Testis (tissue), 3 donors: ENCODE measurements around the gene PLGRKT. TPM values are rescaled to one million over a fixed set of nuclear protein-coding genes. Genes with fewer than 3 reads are reported as not detected.
A peak's percentile ranks its signal among the peaks of the same experiment; 100 is the strongest.

Experiments used
- DNase-seq: peaks from one replicate; pipeline ENCODE4 v3.0.0-alpha.2; 2019
- H3K27ac ChIP-seq, 2 donors: fragments of 200-600 bp; sonication (generic); one replicate each; pipeline ENCODE4 v1.5.1; 2019
- H3K27me3 ChIP-seq: fragments of 200-600 bp; sonication (generic); one replicate; pipeline ENCODE4 v1.5.1; 2019
- H3K36me3 ChIP-seq: fragments of 200-600 bp; sonication (generic); one replicate; pipeline ENCODE4 v1.5.1; 2017; ENCODE audit warnings: low read depth; ENCODE audit errors: missing control alignments
- H3K4me1 ChIP-seq: fragments of 200-600 bp; sonication (generic); one replicate; pipeline ENCODE4 v1.5.1; 2019
- H3K4me3 ChIP-seq, 2 donors: fragments of 200-600 bp; sonication (generic); one replicate each; pipeline ENCODE4 v1.5.1; 2017 to 2019
- H3K9me3 ChIP-seq: fragments of 200-600 bp; sonication (generic); one replicate; pipeline ENCODE4 v1.5.1; 2017
- POLR2A ChIP-seq: fragments of 450-650 bp; IDR thresholded peaks from one replicate; pipeline ENCODE4 v1.6.1; 2017; ENCODE audit warnings: antibody characterized with exemption, mild to moderate bottlenecking, moderate library complexity
- WGBS, 2 donors: methylation state at CpG; one replicate each; pipeline ENCODE4 v1.1.5; 2018; 5-methylcytosine and 5-hydroxymethylcytosine counted together
- intact Hi-C: fragments of 100-400 bp; cut with DNase I; formaldehyde crosslinking; loops from one replicate; pipeline ENCODE4 v1.15.1; 2023; ENCODE audit warnings: low total_unique reads
- polyA plus RNA-seq: library from polyadenylated mRNA; stranded (reverse); fragments of 350-450 nt; fragmentation: Illumina TruSeq; extraction: RNeasy Lipid Tissue Mini Kit (QIAGEN cat#74804); gene quantifications from one replicate; pipeline ENCODE4 v1.2.3, GENCODE V29; 2014; ENCODE audit warnings: low read depth, low replicate concordance; ENCODE audit not compliant: insufficient read depth
- total RNA-seq, 2 donors: library from RNA; depleted of rRNA; stranded (reverse); fragments of >200 nt; gene quantifications; one replicate each; pipeline ENCODE4 v1.2.3, GENCODE V29; 2016
- TF ChIP-seq, protein P1 (sequence below), 3 experiments: fragments of 450-650 bp in 2 of 3; fragments of 200-600 bp in 1 of 3; sonication (generic) in 1 of 3; IDR thresholded peaks; one replicate each; pipeline ENCODE4 v1.5.1; 2016 to 2019; ENCODE audit warnings: antibody characterized with exemption in 3 of 3, mild to moderate bottlenecking in 2 of 3, moderate library complexity in 1 of 3

PLGRKT gene
- total and polyA plus RNA-seq, 3 donors from 2014 or later, result 7.5 to 13.4 (median 9.5) TPM

DNA sequence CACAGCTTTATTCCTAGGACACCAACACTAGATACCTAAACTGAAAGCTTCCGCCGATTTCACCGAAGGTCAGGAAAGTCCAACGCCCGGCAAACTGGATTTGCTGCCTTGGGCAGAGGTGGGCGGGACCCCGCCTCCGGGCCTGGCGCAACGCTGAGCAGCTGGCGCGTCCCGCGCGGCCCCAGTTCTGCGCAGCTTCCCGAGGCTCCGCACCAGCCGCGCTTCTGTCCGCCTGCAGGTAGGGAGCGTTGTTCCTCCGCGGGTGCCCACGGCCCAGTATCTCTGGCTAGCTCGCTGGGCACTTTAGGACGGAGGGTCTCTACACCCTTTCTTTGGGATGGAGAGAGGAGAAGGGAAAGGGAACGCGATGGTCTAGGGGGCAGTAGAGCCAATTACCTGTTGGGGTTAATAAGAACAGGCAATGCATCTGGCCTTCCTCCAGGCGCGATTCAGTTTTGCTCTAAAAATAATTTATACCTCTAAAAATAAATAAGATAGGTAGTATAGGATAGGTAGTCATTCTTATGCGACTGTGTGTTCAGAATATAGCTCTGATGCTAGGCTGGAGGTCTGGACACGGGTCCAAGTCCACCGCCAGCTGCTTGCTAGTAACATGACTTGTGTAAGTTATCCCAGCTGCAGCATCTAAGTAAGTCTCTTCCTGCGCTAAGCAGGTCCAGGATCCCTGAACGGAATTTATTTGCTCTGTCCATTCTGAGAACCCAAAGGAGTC lies 12.8 kb upstream of the PLGRKT start, which contains the start of gene CD274:
Gene CD274, plus strand, starts transcription at position 184 of the 733 bp plus-strand sequence. CDS start 5,572 bp downstream, outside the sequence.
- WGBS, 2 donors, result 2 to 3% methylated on average over 29 to 36 of the region's 36 CpGs
- Histone ChIP-seq H3K27ac (peak within 1 kb of the TSS; percentile 61 to 77), H3K4me1 (no peaks in the 10 kb centered on the region), H3K27me3 (no peaks in the 10 kb centered on the region), H3K36me3 (no peaks in the 10 kb centered on the region), H3K9me3 (no peaks in the 10 kb centered on the region), H3K4me3 (peak within 1 kb of the TSS; percentile 49 to 63)
- intact Hi-C loops, result no loop called here
- TF ChIP-seq, protein P1, sequence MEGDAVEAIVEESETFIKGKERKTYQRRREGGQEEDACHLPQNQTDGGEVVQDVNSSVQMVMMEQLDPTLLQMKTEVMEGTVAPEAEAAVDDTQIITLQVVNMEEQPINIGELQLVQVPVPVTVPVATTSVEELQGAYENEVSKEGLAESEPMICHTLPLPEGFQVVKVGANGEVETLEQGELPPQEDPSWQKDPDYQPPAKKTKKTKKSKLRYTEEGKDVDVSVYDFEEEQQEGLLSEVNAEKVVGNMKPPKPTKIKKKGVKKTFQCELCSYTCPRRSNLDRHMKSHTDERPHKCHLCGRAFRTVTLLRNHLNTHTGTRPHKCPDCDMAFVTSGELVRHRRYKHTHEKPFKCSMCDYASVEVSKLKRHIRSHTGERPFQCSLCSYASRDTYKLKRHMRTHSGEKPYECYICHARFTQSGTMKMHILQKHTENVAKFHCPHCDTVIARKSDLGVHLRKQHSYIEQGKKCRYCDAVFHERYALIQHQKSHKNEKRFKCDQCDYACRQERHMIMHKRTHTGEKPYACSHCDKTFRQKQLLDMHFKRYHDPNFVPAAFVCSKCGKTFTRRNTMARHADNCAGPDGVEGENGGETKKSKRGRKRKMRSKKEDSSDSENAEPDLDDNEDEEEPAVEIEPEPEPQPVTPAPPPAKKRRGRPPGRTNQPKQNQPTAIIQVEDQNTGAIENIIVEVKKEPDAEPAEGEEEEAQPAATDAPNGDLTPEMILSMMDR (IDR thresholded peaks at IDR 0.05), result peak; percentile 53 to 57 (median 54)
- no peak for TF ChIP-seq POLR2A
- DNase-seq, result peak; percentile 91

DNA sequence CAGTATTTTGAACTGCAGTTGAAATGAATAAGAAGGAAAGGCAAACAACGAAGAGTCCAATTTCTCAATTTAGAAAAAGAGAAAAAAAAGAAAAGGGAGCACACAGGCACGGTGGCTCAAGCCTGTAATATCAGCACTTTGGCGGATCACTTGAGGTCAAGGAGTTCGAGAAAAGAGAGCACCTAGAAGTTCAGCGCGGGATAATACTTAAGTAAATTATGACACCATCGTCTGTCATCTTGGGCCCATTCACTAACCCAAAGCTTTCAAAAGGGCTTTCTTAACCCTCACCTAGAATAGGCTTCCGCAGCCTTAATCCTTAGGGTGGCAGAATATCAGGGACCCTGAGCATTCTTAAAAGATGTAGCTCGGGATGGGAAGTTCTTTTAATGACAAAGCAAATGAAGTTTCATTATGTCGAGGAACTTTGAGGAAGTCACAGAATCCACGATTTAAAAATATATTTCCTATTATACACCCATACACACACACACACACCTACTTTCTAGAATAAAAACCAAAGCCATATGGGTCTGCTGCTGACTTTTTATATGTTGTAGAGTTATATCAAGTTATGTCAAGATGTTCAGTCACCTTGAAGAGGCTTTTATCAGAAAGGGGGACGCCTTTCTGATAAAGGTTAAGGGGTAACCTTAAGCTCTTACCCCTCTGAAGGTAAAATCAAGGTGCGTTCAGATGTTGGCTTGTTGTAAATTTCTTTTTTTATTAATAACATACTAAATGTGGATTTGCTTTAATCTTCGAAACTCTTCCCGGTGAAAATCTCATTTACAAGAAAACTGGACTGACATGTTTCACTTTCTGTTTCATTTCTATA lies 12.0 kb upstream of the PLGRKT start:
- intact Hi-C loops, result loop anchor here (10.0 kb wide), 1 partner anchor 145 kb away; no protein-coding TSS in a partner anchor
- DNase-seq, result no peak
- Histone ChIP-seq H3K4me3 (peak overlapping the region; percentile 49 to 63), H3K36me3 (no peaks in the 10 kb centered on the region), H3K27me3 (no peaks in the 10 kb centered on the region), H3K27ac (peak overlapping the region; percentile 61 to 77), H3K4me1 (no peaks in the 10 kb centered on the region), H3K9me3 (no peaks in the 10 kb centered on the region)
- TF ChIP-seq POLR2A, result no peak
- TF ChIP-seq, protein P1 (IDR thresholded peaks at IDR 0.05), result no peak
- 18 to 28% methylated on average over 15 of the region's 15 CpGs for WGBS, 2 donors

DNA sequence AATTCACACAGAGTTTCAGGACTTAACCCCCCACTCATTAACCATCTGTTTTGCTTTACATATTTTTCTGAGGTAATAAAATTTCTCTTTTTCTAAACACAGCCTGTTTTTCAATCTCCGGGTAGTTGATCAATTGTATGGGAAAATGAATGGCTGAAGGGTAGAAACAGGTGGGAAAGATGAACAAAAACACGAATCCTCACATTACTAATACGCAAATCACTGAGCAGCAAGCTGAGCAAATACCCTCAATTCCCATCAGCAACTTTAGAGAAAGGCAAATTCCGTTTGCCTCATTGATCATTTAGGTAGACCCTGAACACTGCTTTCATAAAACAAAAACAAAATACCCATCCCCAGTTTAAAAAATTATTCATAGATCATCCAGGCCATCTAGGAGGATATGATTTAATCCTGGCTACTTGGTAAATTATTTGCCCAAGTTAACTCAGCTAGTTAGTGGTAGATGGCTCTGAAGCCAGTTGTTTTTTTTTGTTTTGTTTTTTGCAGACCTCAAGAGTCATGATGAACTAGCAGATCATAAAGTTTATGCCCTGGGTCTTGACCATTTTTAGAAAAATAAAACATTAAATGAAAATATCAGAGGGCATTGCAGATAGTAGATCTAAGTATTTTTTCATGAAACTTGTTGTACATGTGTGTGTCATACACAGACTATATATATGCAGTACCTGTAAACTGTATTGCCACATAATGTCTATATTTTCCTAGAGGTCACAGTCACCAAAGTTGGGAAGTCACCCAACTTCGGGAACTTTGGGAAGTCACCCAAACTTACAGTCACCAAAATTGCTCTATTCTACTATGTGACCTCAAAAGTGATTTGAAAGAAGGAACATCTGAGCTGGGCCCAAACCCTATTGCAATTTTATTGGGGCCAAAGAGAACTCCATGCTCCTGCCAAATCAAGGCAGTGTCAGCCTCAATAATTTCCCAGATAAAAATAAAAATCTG lies 11.0 kb upstream of the PLGRKT start:
- Histone ChIP-seq H3K27ac (peak overlapping the region in 1 of 2 donors; percentile 61), H3K27me3 (no peaks in the 10 kb centered on the region), H3K4me1 (no peaks in the 10 kb centered on the region), H3K9me3 (no peaks in the 10 kb centered on the region), H3K36me3 (no peaks in the 10 kb centered on the region), H3K4me3 (no peak overlapping the region)
- 87 to 95% methylated on average over 5 of the region's 5 CpGs for WGBS, 2 donors
- intact Hi-C loops, result loop anchor here (10.0 kb wide), 1 partner anchor 146 kb away; no protein-coding TSS in a partner anchor
- TF ChIP-seq, protein P1 (IDR thresholded peaks at IDR 0.05), result no peak
- no peak for TF ChIP-seq POLR2A
- DNase-seq, result no peak

DNA sequence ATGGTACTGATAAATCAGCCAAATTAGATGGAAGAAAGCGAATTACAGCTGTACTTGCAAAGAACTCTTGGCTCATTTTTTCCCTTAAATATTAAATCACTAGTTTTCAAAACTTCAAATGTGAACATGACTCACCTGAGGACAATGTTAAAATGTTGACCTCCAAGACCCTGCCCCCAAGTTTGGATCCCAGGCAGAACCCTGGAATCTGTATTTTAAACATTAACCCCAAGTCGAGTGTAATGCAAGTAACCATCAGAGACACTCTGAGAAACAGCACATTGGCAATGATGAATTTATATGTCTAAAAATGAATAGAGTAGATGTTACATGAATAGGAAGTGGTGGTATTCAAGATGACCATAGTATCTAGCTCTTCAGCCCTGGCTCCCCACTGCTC lies 10.3 kb upstream of the PLGRKT start:
- Histone ChIP-seq H3K27ac (no peak overlapping the region), H3K9me3 (no peaks in the 10 kb centered on the region), H3K27me3 (no peaks in the 10 kb centered on the region), H3K36me3 (no peaks in the 10 kb centered on the region), H3K4me1 (no peaks in the 10 kb centered on the region), H3K4me3 (no peak overlapping the region)
- intact Hi-C loops, result loop anchor here (10.0 kb wide), 1 partner anchor 147 kb away; no protein-coding TSS in a partner anchor
- no peak for DNase-seq
- 87 to 91% methylated on average over 2 of the region's 2 CpGs for WGBS, 2 donors
- no peak for TF ChIP-seq POLR2A
- TF ChIP-seq, protein P1 (IDR thresholded peaks at IDR 0.05), result no peak
